Measurements from ENCODE around the gene ITGB1.

ITGB1 gene

DNA sequence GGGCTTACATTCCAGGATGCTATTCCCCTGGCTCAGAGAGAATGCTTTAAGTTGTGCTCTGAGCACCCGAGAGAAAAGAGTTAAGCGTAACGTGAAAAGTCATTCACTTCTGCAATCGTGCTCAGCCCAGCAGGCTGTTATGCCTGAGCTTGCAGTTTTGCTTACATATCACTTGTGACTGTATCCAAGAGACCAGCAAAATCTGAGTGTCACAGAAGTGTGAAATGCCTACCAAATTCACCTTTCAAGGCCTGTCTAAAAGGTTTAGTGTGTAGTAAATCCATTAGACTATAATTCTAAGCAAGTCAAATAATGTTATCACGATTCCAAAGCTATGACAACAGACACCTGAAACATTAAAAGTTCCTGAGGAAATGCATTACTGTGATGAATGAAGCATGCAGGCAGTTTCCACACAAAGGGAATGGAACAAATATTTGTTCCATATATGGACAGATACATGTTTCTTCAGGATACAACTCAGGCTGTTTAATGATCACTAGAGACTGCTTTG is 20.1 kb downstream of the ITGB1 start:
- in situ Hi-C loops (cut with HindIII; ENCODE audit: low sequenced_read_pairs), result no loop called here
- H3K4me3 ChIP-seq (ENCODE audit: low read depth, low read length), result no peak overlapping the region
- TF ChIP-seq, protein P1, sequence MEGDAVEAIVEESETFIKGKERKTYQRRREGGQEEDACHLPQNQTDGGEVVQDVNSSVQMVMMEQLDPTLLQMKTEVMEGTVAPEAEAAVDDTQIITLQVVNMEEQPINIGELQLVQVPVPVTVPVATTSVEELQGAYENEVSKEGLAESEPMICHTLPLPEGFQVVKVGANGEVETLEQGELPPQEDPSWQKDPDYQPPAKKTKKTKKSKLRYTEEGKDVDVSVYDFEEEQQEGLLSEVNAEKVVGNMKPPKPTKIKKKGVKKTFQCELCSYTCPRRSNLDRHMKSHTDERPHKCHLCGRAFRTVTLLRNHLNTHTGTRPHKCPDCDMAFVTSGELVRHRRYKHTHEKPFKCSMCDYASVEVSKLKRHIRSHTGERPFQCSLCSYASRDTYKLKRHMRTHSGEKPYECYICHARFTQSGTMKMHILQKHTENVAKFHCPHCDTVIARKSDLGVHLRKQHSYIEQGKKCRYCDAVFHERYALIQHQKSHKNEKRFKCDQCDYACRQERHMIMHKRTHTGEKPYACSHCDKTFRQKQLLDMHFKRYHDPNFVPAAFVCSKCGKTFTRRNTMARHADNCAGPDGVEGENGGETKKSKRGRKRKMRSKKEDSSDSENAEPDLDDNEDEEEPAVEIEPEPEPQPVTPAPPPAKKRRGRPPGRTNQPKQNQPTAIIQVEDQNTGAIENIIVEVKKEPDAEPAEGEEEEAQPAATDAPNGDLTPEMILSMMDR (IDR thresholded peaks at IDR 0.05; ENCODE audit: low read depth, low read length), result no peak
- DNase-seq (ENCODE audit: low read depth, low spot score), result peak; percentile 59

DNA sequence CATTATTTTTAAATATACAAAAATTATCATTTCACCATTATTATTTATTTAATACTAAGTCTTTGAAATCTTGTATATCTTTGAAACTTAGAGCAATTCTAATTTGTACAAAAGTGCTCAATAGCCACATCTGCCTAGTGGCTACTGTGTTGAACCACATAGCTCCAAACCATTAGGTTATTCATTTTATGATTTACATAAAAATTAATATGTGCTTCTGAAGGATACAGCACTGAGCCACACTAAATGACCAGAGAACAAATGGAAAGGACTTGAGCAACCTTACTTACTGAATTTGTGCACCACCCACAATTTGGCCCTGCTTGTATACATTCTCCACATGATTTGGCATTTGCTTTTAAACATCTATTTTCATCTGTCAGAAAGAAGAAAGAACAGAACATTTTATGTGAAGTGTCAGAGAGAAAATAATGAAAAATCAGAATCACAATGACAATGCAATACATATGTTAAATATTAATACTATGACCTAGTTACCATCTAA is 25.8 kb downstream of the ITGB1 start:
- in situ Hi-C loops (cut with HindIII; ENCODE audit: low sequenced_read_pairs), result no loop called here
- DNase-seq (ENCODE audit: low read depth, low spot score), result no peak
- TF ChIP-seq, protein P1 (IDR thresholded peaks at IDR 0.05; ENCODE audit: low read depth, low read length), result no peak
- H3K4me3 ChIP-seq (ENCODE audit: low read depth, low read length), result no peak overlapping the region

DNA sequence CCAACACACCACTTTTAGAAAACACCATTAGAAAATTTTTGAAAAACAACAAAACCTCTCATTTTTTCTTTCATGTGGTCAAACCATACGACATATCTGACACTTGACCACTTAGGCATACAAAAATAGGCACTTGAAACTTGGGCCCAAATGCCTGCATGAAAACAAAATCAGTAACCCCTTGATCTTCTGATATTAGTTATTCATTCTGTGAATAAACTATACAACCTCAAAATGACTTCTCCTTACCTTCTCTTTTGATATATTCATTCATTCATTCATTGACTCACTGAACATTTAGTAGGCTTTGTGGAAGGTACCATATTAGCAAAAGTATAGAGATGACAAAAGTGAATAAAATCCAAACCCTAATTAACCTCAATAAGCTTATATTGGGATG is 26.4 kb downstream of the ITGB1 start:
- in situ Hi-C loops (cut with HindIII; ENCODE audit: low sequenced_read_pairs), result no loop called here
- DNase-seq (ENCODE audit: low read depth, low spot score), result no peak
- no peak overlapping the region for H3K4me3 ChIP-seq (ENCODE audit: low read depth, low read length)
- TF ChIP-seq, protein P1 (IDR thresholded peaks at IDR 0.05; ENCODE audit: low read depth, low read length), result no peak

DNA sequence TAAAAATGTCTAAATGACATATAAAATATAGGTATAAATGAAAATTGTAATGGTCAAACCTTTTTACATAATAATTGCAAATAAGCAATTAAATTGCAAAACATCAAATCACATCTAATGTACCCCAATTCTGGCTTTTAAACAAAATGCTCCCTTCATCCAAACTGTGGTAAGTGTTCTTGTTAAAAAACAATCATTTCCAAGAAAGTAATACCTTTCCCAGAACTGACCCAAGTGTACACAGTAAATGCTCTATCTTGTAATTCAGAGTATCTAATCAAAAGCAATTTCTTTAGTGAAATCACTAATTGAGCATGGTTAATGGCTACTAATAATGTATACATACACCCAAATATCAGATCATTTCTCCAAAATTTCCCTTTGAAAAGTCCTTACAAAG is 28.0 kb downstream of the ITGB1 start:
- no peak for DNase-seq (ENCODE audit: low read depth, low spot score)
- no peak overlapping the region for H3K4me3 ChIP-seq (ENCODE audit: low read depth, low read length)
- in situ Hi-C loops (cut with HindIII; ENCODE audit: low sequenced_read_pairs), result no loop called here
- TF ChIP-seq, protein P1 (IDR thresholded peaks at IDR 0.05; ENCODE audit: low read depth, low read length), result no peak

DNA sequence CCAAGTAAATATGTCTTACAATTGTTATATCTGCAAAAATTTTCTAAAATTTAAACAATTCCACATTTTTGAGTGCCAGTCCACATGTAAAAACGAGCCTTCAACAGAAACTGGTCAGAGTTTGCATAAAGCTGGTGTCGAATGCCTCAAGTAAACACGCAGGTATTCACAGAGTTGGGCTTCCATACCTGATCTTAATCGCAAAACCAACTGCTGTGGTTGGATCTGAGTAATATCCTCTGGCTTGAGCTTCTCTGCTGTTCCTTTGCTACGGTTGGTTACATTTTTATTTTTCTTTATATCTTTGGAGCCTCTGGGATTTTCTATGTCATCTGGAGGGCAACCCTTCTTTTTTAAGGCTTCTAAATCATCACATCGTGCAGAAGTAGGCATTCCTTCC is 28.4 kb downstream of the ITGB1 start:
- no peak overlapping the region for H3K4me3 ChIP-seq (ENCODE audit: low read depth, low read length)
- TF ChIP-seq, protein P1 (IDR thresholded peaks at IDR 0.05; ENCODE audit: low read depth, low read length), result no peak
- in situ Hi-C loops (cut with HindIII; ENCODE audit: low sequenced_read_pairs), result no loop called here
- DNase-seq (ENCODE audit: low read depth, low spot score), result no peak

DNA sequence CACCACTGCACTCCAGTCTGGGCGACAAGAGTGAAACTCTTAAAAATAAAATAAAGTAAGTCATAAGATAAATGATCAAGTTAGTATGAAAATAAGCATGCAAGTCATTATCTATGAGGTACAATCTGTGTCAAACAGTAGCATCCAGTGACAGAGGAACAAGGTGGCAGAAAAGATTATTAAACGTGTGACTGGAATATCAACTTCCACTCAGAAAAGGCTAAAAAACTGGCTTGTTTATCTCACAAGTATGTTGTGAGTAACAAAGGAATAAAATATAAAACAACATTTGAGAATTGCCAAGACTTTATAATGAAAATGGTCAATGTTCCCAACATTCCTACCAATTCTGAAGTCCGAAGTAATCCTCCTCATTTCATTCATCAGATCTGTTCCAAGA is 30.3 kb downstream of the ITGB1 start:
- H3K4me3 ChIP-seq (ENCODE audit: low read depth, low read length), result no peak overlapping the region
- TF ChIP-seq, protein P1 (IDR thresholded peaks at IDR 0.05; ENCODE audit: low read depth, low read length), result no peak
- in situ Hi-C loops (cut with HindIII; ENCODE audit: low sequenced_read_pairs), result no loop called here
- DNase-seq (ENCODE audit: low read depth, low spot score), result no peak

DNA sequence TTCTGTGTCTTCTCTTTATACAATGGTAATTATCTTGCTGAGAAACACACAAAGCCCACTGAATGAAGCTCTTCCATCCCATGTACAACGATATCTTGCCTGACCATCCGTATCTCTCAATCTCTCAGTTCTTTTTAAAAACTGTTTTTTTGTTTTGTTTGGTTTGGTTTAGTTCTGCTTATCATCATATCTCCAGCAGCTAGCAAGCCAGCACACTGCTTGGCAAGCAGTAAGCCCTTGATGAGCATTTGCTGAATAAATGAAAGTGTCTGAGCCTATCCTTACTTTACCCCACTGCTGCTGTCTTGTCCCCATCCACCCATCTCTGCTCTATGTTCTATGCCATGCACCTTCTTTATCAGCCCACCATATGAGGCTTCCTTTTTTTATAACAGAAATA is 34.2 kb downstream of the ITGB1 start:
- TF ChIP-seq, protein P1 (IDR thresholded peaks at IDR 0.05; ENCODE audit: low read depth, low read length), result no peak
- no peak overlapping the region for H3K4me3 ChIP-seq (ENCODE audit: low read depth, low read length)
- in situ Hi-C loops (cut with HindIII; ENCODE audit: low sequenced_read_pairs), result no loop called here
- no peak for DNase-seq (ENCODE audit: low read depth, low spot score)

Measured in astrocyte of the spinal cord (primary cell).